AG04449 (cell line): ENCODE measurements around the gene AMOTL2.
A peak's percentile ranks its signal among the peaks of the same experiment; 100 is the strongest.

Source experiments
- CTCF ChIA-PET: fragments of 350-600 bp; formaldehyde crosslinking; extraction: SDS; loops from one replicate; lab custom pipeline; 2021; ENCODE audit warnings: antibody characterized with exemption; lab: Yijun Ruan, JAX
- POLR2A ChIA-PET: fragments of 400-600, 350-600 bp; formaldehyde crosslinking; extraction: SDS; loops from one replicate; lab custom pipeline; 2020; ENCODE audit warnings: antibody characterized with exemption, inconsistent platforms; lab: Yijun Ruan, JAX
- DNase-seq: peaks from one replicate; pipeline ENCODE4 v3.0.0-alpha.2; 2010; ENCODE audit warnings: low read depth, low spot score
- H3K4me3 ChIP-seq: 2 replicates; pipeline ENCODE4 v1.5.1; 2011; ENCODE audit warnings: low read depth, mild to moderate bottlenecking, control low read depth, low read length
- CTCF ChIP-seq: IDR thresholded peaks from one replicate; pipeline ENCODE4 v1.5.1; 2011; ENCODE audit warnings: mild to moderate bottlenecking, moderate library complexity, low read length, control low read depth, inconsistent platforms; ENCODE audit not compliant: insufficient read depth; ENCODE audit errors: missing control alignments

AMOTL2 gene

GRCh38 chr3:134314588-134315285 is 59.5 kb downstream of the AMOTL2 start:
- no peak overlapping the region for H3K4me3 ChIP-seq
- TF ChIP-seq CTCF: no peak
- ChIA-PET CTCF (interaction anchor here (0.7 to 26.1 kb wide), 13 partner anchors 10 to 165 kb away, joined by 3 to 690 read pairs (median 4); partner anchors contain the start of genes ANAPC13 and CEP63), POLR2A (interaction anchor here (0.6 to 4.5 kb wide), 20 partner anchors 11 to 748 kb away, joined by 3 to 38 read pairs (median 5); partner anchors contain the start of gene AMOTL2)
- no peak for DNase-seq

GRCh38 chr3:134313847-134314587 is 60.2 kb downstream of the AMOTL2 start:
- TF ChIP-seq CTCF: no peak
- H3K4me3 ChIP-seq: peak overlapping the region; percentile 59
- no peak for DNase-seq
- ChIA-PET CTCF (interaction anchor here (0.7 to 26.1 kb wide), 13 partner anchors 9 to 165 kb away, joined by 3 to 690 read pairs (median 5); partner anchors contain the start of genes ANAPC13 and CEP63), POLR2A (interaction anchor here (0.8 to 4.5 kb wide), 13 partner anchors 11 to 747 kb away, joined by 3 to 38 read pairs (median 10); partner anchors contain the start of gene AMOTL2)

GRCh38 chr3:134312873-134313846 is 61.1 kb downstream of the AMOTL2 start:
- ChIA-PET CTCF (interaction anchor here (0.7 to 26.1 kb wide), 13 partner anchors 8 to 166 kb away, joined by 3 to 690 read pairs (median 4); partner anchors contain the start of genes ANAPC13 and CEP63), POLR2A (interaction anchor here (0.6 to 4.5 kb wide), 12 partner anchors 15 to 172 kb away, joined by 3 to 38 read pairs (median 6); partner anchors contain the start of gene AMOTL2)
- H3K4me3 ChIP-seq: peak overlapping the region; percentile 59
- DNase-seq: no peak
- peak; percentile 51 for TF ChIP-seq CTCF

GRCh38 chr3:134312072-134312872 is 62.0 kb downstream of the AMOTL2 start:
- TF ChIP-seq CTCF: no peak
- POLR2A ChIA-PET: interaction anchor here (0.7 to 4.5 kb wide), 8 partner anchors 37 to 174 kb away, joined by 3 to 38 read pairs (median 4); partner anchors contain the start of genes ANAPC13 and CEP63
- DNase-seq: no peak
- H3K4me3 ChIP-seq: no peak overlapping the region
- CTCF ChIA-PET: interaction anchor here (0.9 to 26.1 kb wide), 12 partner anchors 10 to 167 kb away, joined by 3 to 690 read pairs (median 4); partner anchors contain the start of genes ANAPC13 and CEP63

GRCh38 chr3:134311693-134312071 is 62.6 kb downstream of the AMOTL2 start:
- no peak overlapping the region for H3K4me3 ChIP-seq
- CTCF ChIA-PET: interaction anchor here (0.8 to 26.1 kb wide), 9 partner anchors 12 to 168 kb away, joined by 3 to 690 read pairs (median 4); partner anchors contain the start of genes ANAPC13 and CEP63
- DNase-seq: no peak
- POLR2A ChIA-PET: interaction anchor here (0.7 to 2.2 kb wide), 11 partner anchors 20 to 174 kb away, joined by 3 to 13 read pairs (median 4); partner anchors contain the start of genes AMOTL2, ANAPC13 and CEP63
- no peak for TF ChIP-seq CTCF
